ENCODE data around the gene SUN2.

The SUN2 gene

GRCh38 chr22:38751066-38751421 is 4.8 kb downstream of the SUN2 start:
- no peak for DNase-seq (ENCODE audit: extremely low spot score)
- no peak for TF ChIP-seq CTCF (IDR thresholded peaks at IDR 0.05; ENCODE audit: control extremely low read depth, extremely low read depth, low read depth, missing control alignments)
- ChIA-PET CTCF (interaction anchor here (1.0 to 3.3 kb wide), 3 partner anchors 8 to 18 kb away, joined by 4 to 16 read pairs (median 11); no protein-coding TSS in a partner anchor), POLR2A (interaction anchor here (1.1 kb wide), 1 partner anchor 8 kb away, joined by 15 read pairs; no protein-coding TSS in a partner anchor)

DNA sequence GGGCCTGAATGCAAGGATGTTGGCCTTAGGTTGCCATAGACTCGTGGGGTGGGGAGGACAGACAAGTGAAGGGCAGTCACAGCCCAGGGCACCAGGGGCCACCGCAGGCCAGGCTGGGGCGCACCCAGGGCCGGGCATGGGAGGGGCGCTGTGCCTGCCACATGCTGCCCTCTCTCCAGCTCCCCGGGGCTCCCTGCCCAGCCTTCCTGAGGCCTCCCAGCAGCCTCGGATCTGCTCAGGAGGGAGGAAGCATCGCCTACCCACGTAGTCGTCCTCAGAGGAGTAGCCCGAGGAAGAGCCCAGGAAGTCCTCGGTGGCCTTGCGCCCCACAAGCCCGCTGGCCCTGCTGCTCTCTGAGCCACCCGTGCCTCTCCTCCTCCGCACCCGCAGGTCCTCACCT is 5.2 kb downstream of the SUN2 start:
- TF ChIP-seq CTCF (IDR thresholded peaks at IDR 0.05; ENCODE audit: control extremely low read depth, extremely low read depth, low read depth, missing control alignments), result no peak
- DNase-seq (ENCODE audit: extremely low spot score), result no peak
- POLR2A ChIA-PET, result no interaction called here
- CTCF ChIA-PET, result interaction anchor here (2.3 to 3.3 kb wide), 2 partner anchors 16 to 19 kb away, joined by 11 to 16 read pairs; no protein-coding TSS in a partner anchor

DNA sequence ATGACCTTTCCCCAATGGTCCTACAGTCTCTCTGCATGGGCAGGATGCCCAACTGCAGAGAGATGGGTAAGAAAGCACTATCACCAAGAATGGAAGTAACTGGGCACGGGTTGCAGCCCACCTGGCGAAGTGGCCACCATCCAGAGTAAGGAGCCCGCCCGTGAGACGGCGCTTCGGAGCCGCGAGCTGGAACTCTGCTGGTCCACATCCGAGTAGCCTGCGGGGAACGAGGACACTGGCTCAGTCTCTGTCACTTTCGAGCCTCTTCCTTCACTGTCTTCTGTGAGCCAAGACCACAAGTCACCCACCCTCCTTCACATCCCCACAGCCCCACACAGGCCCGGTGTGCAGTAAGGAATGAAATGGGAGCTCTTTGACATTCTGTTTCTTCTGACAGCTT is 5.7 kb downstream of the SUN2 start:
- ChIA-PET POLR2A (no interaction called here), CTCF (interaction anchor here (3.3 kb wide), 1 partner anchor 19 kb away, joined by 16 read pairs; no protein-coding TSS in a partner anchor)
- no peak for DNase-seq (ENCODE audit: extremely low spot score)
- TF ChIP-seq CTCF (IDR thresholded peaks at IDR 0.05; ENCODE audit: control extremely low read depth, extremely low read depth, low read depth, missing control alignments), result no peak

GRCh38 chr22:38748487-38749136 is 7.2 kb downstream of the SUN2 start:
- DNase-seq (ENCODE audit: extremely low spot score), result no peak
- ChIA-PET POLR2A (interaction anchor here (1.6 kb wide), 1 partner anchor 19 kb away, joined by 7 read pairs; no protein-coding TSS in a partner anchor), CTCF (interaction anchor here (1.4 to 1.7 kb wide), 2 partner anchors 16 to 224 kb away, joined by 3 to 7 read pairs; no protein-coding TSS in a partner anchor)
- no peak for TF ChIP-seq CTCF (IDR thresholded peaks at IDR 0.05; ENCODE audit: control extremely low read depth, extremely low read depth, low read depth, missing control alignments)

DNA sequence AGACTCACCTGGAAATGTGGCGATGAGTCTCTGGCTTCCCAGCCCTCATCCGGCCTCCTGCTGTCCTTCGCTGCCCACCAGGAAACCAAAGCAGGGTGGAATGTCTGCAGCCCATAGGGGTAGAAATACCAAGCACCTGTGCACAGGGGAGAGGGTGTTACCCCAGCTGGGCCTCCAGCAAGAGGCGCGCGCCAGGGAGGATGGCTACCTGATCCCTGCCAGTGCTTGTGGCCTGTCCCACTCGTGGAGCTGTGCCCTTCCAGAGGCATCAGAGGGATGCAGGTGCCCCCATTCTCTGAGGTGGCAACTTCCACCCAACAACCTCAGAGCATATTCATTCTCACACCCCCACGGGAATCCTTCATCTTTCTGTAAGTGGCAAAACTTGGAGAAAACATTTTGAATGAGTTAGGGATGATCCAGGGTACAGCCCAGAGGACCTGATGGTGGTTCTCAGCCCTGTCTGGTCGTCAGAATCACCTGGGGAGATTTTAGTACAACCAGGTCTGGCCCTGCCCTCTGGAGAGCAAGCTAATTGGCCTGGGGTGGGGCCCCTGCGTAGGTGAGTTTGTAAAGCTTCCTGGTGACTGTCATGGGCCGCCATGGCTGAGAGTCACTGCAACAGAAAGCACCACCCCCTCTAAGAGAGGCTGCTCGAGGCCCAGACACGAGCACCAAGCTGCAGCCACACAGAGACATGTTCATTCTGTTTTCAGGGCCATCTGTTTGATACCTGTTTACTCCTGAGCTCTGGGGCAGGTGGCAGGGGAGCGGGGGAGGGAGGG is 9.9 kb downstream of the SUN2 start:
- DNase-seq (ENCODE audit: extremely low spot score), result no peak
- POLR2A ChIA-PET, result interaction anchor here (1.1 kb wide), 1 partner anchor 12 kb away, joined by 4 read pairs; no protein-coding TSS in a partner anchor
- TF ChIP-seq CTCF (IDR thresholded peaks at IDR 0.05; ENCODE audit: control extremely low read depth, extremely low read depth, low read depth, missing control alignments), result no peak
- CTCF ChIA-PET, result interaction anchor here (0.8 to 2.2 kb wide), 3 partner anchors 9 to 23 kb away, joined by 3 to 13 read pairs (median 6); no protein-coding TSS in a partner anchor

DNA sequence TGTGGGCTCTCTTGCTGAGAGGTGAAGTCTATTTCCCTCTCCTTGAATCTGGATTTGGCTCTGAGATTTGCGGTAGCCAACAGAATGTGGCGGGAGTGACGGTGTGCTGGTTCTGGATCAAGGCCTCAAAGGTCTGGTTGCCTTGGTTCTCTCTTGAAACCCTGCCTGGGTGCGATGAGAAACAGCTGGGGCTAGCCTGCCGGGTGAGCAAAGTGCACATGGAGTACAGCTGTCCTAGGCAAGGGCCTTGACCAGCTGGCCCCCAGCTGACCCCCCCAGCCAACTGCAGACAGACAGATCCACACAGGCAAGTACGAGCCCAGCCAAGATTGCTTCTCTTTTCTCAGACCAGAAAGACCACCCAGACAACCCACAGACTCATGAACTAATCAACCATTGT is 10.8 kb downstream of the SUN2 start:
- TF ChIP-seq CTCF (IDR thresholded peaks at IDR 0.05; ENCODE audit: control extremely low read depth, extremely low read depth, low read depth, missing control alignments), result no peak
- POLR2A ChIA-PET, result no interaction called here
- no peak for DNase-seq (ENCODE audit: extremely low spot score)
- CTCF ChIA-PET, result interaction anchor here (1.9 to 2.2 kb wide), 2 partner anchors 8 to 11 kb away, joined by 6 to 13 read pairs; no protein-coding TSS in a partner anchor
